ENCODE data around the gene SHROOM3. TPM values are rescaled to one million over a fixed set of nuclear protein-coding genes. Genes with fewer than 3 reads are reported as not detected.

The SHROOM3 gene
- total RNA-seq, 1 donor from 2014 or later, result 320 TPM

DNA sequence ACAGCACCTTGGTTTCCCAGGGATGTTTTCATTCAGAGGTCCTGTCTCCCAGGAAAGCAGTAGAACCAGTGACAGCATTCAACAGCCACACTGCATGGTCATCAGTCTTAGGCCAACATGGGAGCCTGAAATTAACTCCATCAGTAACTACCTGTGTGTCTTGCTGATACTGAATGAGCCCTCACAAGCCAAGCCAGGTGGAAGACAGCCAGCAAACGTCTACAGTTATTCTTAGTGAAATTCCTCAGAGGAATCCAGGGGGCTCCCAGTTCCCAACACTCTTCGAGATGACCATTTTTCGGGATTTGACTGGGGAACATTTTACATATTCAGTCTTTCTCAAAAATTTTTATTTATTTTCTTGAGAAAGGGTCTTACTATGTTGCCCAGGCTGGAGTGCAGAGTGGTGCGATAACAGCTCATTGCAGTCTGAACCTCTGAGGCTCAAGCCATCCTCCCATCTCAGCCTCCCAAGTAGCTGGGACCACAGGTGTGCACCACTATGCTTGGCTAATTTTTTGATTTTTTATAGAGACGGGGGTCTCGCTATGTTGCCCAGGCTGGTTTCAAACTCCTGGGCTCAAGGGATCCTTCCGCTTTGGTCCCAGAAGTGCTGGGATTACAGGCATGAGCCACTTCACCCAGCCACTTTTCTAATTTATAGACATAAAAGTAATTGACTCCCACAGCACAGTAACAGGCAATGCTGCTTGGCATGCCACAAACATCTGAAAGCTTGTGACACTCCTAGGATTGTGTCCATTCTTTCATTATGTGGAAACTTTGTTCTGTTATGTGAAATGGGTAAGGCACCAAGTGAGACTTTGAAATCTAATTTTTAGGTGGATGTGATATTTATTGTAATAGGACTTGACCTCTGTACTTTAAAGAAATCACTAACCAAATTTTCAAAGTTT lies 346.0 kb downstream of the SHROOM3 start:
- DNase-seq (ENCODE audit: low spot score), result no peak

- no peak for DNase-seq (ENCODE audit: low spot score)
These were observed 346.9 kb downstream of the SHROOM3 start for GRCh38 chr4:76781698-76782595.

GRCh38 chr4:76782837-76783236 lies 347.8 kb downstream of the SHROOM3 start:
- no peak for DNase-seq (ENCODE audit: low spot score)

- DNase-seq (ENCODE audit: low spot score), result no peak
These were observed 348.8 kb downstream of the SHROOM3 start for GRCh38 chr4:76783836-76784235.

GRCh38 chr4:76784237-76784636 lies 349.2 kb downstream of the SHROOM3 start:
- no peak for DNase-seq (ENCODE audit: low spot score)

- no peak for DNase-seq (ENCODE audit: low spot score)
These were observed 352.9 kb downstream of the SHROOM3 start for GRCh38 chr4:76787898-76788297.

- DNase-seq (ENCODE audit: low spot score), result no peak
These were observed 355.3 kb downstream of the SHROOM3 start for GRCh38 chr4:76790377-76790776.

GRCh38 chr4:76791479-76791878 lies 356.4 kb downstream of the SHROOM3 start:
- DNase-seq (ENCODE audit: low spot score), result no peak

GRCh38 chr4:76792418-76792817 lies 357.4 kb downstream of the SHROOM3 start:
- no peak for DNase-seq (ENCODE audit: low spot score)

GRCh38 chr4:76795243-76795642 lies 360.2 kb downstream of the SHROOM3 start:
- DNase-seq (ENCODE audit: low spot score), result no peak

- DNase-seq (ENCODE audit: low spot score), result no peak
These were observed 364.1 kb downstream of the SHROOM3 start for GRCh38 chr4:76799140-76799539.

DNA sequence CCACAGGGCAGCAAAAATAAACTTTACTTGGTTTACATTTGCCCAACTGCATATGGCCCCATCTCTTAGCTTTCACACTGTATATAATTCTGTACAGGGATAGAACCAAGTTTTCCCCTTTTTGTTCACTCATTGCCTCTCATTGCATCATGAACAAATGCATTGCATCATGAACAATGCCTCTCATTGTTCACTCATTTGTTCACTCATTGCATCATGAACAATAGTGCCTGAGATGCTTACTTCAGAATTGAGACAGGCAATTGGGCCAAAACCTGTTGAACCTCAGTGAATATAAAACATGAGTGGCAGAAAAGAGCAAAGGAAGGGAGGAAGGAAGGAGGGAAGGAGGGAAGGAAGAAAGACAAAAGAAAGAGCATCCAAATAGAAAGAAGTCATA lies 364.7 kb downstream of the SHROOM3 start:
- DNase-seq (ENCODE audit: low spot score), result no peak

- no peak for DNase-seq (ENCODE audit: low spot score)
These were observed 365.9 kb downstream of the SHROOM3 start for GRCh38 chr4:76800902-76801301.

GRCh38 chr4:76801621-76802235 lies 366.7 kb downstream of the SHROOM3 start:
- no peak for DNase-seq (ENCODE audit: low spot score)

DNA sequence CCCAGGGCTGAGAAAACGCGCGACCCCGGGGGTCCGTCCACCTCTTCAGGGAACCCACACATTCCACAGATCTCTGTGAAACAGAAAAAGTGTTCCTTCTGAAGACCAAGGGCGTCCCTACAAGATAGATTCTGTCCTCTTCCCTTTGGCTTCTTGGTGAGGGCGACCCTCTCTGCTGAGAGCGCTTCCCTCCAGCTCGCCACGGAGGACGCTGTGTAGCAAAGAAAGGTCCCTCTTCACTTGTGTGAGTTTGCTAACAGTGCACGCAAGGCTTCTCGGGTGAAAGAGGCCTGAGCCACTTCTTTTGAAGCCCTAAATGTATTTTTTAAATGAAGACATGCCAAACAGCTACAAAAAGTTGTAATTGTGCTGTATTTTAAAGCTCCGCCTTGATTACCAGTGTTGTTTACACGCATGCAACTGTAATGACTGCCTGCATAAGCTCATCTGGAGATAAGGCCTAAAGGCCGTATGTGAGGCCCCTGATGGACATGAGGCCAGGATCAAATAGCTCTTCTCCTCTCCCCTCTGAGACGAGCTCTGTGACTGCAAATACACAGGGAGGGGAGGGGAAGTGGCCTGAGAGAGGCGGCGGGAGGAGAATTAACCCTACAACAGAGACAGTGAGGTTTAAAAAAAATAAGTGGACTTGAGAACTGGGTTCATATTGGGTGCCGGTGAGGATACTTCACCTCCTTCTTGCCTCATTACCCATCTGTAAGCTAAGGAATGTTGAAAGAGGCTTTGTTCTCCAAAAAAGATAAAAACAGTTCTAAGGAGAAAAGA lies 367.4 kb downstream of the SHROOM3 start:
- no peak for DNase-seq (ENCODE audit: low spot score)

DNA sequence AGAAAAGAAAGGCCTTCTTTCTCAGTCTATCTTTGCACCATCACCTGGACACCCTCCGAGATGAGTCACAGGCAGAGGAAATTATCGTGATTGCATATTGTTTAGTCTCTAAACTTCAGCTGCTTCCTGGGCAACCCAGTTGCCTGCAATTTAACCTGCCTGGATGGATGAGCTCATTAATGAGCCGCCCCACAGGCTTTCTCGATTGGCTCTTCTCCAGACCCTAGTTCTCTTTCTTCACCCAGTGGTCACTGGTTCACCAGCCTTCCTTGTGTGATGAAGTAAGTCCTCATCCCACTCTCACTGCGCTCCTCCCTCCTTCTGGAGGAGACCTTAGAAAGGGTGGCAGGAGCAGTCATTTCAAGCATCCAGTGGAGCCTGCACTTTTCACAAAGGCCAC lies 368.5 kb downstream of the SHROOM3 start:
- DNase-seq (ENCODE audit: low spot score), result no peak

GRCh38 chr4:76804096-76804495 lies 369.1 kb downstream of the SHROOM3 start:
- DNase-seq (ENCODE audit: low spot score), result no peak

- DNase-seq (ENCODE audit: low spot score), result no peak
These were observed 371.3 kb downstream of the SHROOM3 start for GRCh38 chr4:76806346-76806745.

GRCh38 chr4:76806757-76807156 lies 371.7 kb downstream of the SHROOM3 start:
- no peak for DNase-seq (ENCODE audit: low spot score)

DNA sequence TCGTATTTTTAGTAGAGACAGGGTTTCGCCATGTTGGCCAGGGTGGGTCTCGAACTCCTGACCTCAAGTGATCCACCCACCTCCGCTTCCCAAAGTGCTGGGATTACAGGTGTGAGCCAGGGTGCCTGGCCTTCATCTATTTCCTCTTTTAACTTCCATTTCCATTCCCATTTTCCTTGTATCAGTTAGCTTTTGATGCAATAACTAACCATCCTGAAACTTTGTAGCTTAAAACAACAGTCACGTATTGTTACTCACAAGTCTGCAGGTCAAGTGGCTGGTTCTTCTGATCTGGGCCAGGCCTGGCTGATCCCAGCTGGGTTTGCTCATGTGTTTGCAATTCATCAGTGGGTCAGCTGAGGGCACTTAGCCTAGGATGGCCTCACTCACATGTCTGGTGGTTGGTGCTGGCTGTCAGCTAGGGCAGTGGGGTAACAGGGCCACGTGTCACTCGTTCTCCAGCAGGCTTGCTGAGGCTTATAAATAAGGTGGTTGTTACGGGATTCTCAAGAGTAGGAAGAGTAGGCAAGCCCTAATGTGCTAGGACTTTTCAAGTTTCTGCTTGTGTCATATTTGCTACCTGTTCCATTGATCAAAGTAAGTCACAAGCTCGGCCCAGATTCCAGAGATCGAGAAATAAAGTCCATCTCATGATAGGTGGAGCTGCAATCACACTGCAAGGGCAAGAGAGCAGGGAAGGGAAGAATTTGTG lies 374.7 kb downstream of the SHROOM3 start:
- no peak for DNase-seq (ENCODE audit: low spot score)
